Activated CD8-positive, alpha-beta memory T cell treated with anti-CD3 and anti-CD28 coated beads, Interleukin-2, amount 50 U/mL, for 24 hours (primary cell): ENCODE data around the gene AGAP9.
"Not testable (repeated sequence)": the region's sequence is repeated elsewhere in the genome, so short reads cannot be mapped to it uniquely, and the experiment has no call there.

Experiments used
- DNase-seq: peaks from one replicate; pipeline ENCODE4 v3.0.0-alpha.2; 2020; ENCODE audit errors: extremely low read depth

Gene AGAP9

DNA sequence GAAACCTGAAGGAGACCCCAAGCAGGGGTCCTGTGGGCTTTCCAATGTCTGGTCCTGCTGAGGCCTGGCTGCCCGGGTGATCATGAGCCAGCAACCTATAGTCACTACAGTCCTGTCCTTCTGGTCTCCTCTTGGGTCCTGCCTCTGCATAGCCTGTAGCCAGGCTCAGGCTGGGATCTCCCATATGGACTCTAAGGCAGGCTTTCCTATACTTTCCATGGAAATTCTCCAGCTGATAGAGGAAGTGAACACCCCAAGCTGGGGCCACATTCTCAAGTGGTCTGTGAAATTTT is 66.0 kb downstream of the AGAP9 start:
- DNase-seq: no peak

DNA sequence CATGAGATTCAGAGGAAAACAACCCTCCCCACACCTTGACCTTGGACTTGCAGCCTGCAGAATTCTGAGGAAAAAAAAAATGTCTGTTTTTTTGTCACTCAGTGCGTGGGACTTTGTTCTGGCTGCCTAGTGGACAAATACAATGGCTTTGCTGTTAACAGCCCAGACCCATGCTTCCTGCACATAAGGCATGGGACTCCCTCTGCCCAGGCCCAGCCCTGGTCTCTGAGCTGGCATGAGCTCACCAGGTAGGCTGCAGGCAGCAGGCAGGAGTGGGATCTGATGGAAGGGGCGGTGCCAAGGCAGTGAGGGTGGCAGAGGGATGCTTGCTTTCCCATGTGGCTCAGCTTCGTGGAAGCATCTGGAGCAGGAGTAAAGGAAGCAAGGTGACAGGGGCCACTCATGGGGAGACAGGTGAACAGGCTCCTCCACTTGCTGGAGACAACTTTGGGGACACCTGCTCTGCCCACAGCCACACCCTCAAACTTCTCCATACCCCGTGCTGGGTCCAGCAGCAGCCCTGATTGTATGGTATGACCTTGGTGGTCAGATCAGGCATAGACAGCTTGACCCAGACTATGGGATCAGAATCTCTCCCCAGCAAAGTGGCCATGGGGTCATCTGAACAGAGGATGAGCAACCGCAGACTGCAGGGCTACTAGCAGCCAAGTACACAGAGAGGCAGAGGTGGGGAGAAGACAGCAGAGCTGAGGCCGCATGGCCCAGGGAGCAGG is 66.5 kb downstream of the AGAP9 start:
- no peak for DNase-seq

DNA sequence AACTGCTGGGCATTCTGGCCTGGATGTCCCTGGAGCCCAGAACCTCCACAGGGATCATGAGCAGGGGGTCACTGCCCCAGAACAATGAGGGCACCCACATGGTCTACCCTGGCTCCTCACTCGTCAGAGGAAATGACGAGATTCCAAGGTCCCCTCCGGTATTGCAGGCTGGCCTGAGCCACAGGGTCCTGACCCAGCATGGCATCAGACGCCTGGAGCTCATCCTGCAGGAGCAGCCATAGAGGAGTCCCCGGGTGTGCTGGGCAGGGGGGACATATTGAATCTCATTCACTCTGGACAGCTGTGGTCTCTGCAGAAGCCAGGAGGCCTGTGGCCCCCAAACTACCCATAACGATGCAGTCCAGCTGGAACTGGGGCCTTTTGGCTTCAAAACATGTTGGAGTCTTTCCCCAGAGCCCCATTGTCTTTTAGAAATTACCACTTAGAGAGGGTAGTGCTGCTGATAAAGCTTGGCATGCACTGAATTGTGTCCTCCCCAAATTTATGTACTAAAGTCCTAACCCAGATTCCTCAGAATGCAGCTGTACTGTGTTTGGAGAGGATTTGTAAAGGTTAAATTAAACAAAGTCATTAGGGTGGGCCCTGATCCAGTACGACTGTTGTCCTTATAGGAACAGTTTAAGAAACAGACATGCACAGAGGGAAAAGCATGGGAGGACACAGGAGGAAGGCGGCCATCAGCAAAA is 67.2 kb downstream of the AGAP9 start:
- no peak for DNase-seq

DNA sequence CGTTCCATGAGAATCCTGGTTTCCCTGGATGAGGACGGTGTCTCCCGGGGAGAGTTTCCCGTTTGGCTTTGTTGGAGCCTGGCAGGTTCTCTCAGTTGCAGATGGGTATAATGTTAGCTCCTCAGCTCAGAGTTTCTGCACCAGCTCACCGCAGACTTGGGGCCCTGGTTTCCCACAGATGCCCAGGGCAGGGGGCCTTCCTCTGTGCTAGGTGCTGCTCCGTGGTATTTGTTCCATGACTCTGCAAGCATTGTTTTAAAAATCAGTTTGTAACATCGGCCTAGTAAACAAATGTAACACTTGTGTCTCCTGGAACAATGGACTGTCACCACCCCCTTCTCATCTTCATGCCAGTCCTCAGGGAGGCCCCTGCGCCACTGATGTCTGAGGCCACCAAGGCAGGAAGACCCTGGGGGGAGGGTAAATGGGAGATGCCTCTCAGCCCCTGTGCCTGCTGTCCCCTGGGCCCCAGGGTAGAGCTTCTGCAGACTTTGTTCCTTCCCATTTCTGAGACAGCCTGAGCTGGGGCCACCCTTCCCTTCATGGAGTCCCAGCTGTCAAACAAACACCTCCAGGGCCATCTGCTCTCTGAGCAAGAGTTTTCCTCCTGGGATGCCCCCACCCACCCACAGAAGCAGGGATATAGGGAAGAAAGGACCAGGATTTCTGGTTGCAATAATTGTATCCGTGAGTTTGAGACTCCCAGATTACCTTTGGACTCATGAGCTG is 67.9 kb downstream of the AGAP9 start:
- not testable (repeated sequence) for DNase-seq

DNA sequence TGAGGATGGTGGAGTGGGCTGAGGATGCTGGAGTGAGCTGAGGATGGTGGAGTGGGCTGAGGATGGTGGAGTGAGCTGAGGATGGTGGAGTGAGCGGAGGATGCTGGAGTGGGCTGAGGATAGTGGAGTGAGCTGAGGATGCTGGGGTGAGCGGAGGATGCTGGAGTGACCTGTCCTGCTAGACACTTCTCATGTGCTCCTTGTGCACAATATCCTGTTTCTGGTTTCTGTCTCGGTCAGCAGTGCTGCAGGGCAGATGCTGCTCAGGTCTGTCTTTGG is 68.7 kb downstream of the AGAP9 start:
- no peak for DNase-seq

DNA sequence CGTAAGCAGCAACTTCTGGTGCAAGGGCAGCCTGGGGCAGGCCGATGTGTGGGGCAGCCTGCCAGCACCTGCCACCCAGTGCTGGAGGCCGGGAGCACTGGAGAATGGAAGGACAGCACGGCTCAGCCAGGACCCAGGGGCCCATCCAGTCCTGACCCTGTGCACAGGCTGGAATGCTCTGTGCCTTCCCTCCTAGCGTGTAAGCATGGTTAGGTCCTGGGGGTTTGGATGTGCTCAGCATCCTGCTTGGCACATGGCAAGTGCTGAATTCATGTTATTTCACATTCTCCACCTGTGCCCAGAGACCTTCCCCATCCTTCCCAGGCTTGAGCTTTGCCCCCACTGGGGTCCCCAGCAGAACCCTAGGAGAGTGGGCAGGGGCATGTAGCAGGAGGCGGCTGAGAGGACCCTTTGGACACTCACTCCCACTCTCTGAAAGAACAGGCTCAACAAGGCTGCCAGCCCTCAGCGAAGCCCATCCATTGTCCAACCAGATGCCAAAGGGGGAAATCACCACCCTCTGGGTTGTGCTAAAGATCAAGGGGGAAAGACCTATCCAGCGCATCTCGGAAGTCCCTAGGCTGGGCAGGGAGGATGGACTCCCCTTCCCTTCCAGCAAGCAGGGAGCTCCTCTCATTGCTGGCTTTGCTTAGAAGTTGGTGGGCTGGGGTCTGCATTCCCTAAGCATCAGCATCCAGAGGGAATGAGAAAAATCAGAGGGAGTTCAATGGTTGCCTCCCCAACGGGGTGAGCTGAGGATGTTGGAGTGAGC is 69.2 kb downstream of the AGAP9 start:
- no peak for DNase-seq

DNA sequence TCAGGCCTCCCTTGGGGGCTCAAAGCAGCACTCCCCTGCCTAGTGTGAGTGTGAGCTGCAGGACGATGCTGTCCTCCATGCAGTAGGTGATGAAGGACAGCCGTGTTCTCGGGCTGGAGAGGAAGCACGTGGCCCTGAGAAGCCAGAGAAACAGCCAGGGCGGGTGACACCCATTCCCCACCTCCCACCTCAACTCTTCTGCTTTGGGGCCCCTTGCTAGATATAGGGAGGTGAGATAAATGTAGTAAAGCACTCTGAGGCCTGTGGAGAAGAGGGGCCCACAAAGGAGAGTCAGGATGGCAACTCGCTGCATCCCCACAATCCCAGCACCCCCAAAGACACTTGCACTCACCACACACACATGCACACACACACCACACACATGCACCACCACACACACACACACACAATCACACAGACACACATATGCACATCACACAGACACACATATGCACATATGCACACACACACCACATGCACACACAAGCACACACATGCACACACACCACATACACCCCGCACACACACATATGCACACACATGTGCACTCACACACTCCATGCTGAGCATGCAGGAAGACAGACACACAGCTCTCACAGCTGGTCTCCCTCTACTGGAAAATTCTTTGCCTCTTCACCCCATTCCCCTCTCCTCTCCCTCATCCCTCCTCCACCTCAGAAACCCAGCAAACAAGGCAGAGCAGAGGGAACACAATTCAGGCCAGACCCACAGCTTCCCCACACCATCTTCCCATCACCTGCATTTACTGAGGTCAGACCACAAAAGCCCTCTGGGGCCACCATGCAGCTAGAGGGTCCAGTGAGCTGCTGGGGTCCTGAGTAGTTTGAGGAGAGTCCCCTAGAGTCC is 70.1 kb downstream of the AGAP9 start:
- no peak for DNase-seq

DNA sequence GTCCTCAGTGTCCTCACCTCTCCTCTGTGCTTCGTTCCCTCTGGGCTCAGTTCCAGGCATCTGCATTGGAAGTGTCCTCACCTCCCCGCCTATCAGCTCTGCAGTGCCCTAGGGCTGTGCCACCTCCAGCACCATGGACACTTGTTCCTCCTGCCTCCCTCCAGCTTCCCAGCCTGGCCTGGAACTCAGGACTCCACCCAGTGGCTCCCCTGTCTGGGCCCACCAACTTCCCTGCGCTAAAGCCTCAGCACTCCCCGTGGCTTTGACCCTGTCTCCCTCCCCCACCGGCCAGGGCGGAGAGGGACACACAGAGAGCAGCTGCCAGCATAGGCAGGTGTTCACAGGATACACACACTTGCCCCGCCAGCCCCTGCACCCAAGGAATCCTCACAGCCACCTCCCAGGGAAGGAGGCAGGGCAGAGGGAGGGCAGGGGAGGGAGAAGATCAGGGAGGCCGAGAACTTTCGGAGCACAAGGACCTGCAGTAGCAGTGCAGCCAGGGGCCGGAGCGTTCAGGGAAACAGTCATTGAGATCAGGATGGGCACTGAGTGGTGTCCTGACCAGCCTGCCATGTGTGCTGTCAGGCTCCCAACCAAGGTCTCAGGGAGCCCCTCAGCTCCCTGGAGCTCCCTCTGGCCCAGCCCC is 70.8 kb downstream of the AGAP9 start:
- no peak for DNase-seq

DNA sequence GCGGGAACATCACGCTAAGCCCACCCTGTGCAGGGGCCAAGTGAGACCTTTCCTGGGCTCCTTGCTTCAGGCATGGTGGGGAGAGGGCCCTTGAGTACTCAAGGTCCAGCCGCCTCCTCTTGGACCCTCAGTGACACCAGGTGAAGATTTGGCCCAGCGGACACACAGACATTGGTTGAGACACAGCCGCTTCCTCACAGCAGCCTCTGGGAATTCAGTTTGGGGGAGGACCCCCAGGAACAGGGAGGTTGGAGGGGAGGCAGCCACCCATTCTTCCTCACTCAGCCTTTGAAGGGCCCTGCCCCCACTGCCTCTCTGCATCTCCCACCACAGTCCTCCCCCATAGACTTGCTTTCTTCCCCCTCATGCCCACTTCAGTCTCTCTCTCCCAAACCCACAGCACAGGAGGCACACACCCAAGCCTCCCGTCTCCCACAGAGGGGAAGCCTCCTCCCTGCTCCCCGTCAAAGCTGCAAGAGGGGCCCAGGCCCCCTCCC is 71.4 kb downstream of the AGAP9 start:
- DNase-seq: no peak
